Measurements from ENCODE around the gene ACHE. TPM values are rescaled to one million over a fixed set of nuclear protein-coding genes. Genes with fewer than 3 reads are reported as not detected.
"Not testable (repeated sequence)": the region's sequence is repeated elsewhere in the genome, so short reads cannot be mapped to it uniquely, and the experiment has no call there.

Gene ACHE
- total RNA-seq, 2 experiments from 2014 or later, result not detected

DNA sequence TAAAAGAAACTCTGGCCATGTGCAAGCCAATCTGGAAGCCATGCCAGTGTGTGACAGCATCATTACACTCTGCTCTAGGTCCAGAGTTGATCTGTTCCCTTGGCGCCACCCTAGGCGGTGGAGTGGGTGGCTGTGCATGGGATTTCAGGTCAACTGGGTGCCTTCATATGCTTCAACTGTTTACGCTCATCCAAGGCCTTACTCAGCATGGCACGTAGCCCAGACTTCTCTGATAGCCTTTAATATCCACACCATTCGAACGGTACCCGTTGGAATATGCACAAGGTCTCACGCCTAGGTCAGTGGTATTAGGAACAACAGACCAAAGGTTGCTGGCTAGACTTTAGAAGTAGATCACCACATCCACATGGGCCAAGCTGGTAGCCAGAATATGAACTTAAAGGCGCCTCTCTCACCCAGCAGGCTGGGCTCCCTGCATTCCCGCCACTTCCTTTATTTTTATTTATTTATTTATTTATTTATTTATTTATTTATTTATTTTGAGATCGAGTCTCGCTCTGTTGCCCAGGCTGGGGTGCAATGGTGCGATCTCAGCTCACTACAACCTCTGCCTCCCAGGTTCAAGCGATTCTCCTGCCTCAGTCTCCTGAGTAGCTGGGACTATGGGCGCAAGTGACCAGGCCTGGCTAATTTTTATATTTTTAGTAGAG, 18.7 kb upstream of the ACHE start:
- CTCF ChIA-PET, result no interaction called here
- Mint-ChIP-seq H3K4me3 (no peak overlapping the region), H3K27ac (no peak overlapping the region), H3K36me3 (ENCODE audit: low read depth) (no peaks in the 10 kb centered on the region), H3K27me3 (ENCODE audit: low read depth) (peaks cover 3% of the 10 kb centered on the region), H3K4me1 (ENCODE audit: low read depth) (peaks cover 5% of the 10 kb centered on the region), H3K9me3 (no peaks in the 10 kb centered on the region)
- intact Hi-C loops (cut with micrococcal nuclease), result no loop called here
- DNase-seq, result no peak

DNA sequence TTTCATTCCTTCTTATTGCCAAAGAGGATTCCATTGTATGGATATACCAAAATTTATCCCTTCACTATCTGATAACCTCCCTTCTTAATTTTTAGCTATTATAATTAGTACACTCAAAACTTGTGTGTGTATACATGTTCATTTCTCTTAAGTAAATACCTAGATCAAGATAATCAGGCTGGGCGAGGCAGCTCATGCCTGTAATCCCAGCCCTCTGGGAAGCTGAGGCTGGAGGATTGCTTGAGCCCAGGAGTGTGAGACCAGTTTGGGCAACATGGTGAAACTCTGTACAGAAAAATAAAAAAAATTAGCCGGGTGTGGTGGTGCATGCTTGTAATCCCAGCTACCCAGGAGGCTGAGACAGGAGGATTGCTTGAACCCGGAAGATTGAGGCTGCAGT, 15.8 kb upstream of the ACHE start:
- intact Hi-C loops (cut with micrococcal nuclease), result no loop called here
- H3K36me3 Mint-ChIP-seq (ENCODE audit: low read depth), result no peaks in the 10 kb centered on the region
- no peak overlapping the region for H3K27ac Mint-ChIP-seq
- no peaks in the 10 kb centered on the region for H3K9me3 Mint-ChIP-seq
- peaks cover 3% of the 10 kb centered on the region for H3K27me3 Mint-ChIP-seq (ENCODE audit: low read depth)
- CTCF ChIA-PET, result interaction anchor here (0.8 kb wide), 1 partner anchor 8 kb away, joined by 3 read pairs; no protein-coding TSS in a partner anchor
- DNase-seq, result no peak
- peaks cover 5% of the 10 kb centered on the region for H3K4me1 Mint-ChIP-seq (ENCODE audit: low read depth)
- H3K4me3 Mint-ChIP-seq, result no peak overlapping the region

DNA sequence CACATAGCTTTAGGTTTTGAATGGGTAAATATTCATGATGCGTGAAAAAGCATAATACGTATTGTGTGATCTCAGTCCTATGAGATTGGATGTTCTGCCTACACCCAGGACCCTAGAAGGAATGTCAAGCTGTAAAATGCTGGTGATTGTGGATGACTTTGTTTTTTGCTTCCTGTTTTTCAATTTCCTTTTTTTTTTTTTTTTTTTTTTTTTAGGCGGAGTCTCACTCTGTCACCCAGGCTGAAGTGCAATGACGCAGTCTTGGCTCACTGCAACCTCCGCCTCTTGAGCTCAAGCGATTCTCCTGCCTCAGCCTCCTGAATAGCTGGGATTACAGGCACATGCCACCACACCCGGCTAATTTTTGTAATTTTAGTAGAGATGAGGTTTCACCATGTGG, 14.8 kb upstream of the ACHE start:
- H3K36me3 Mint-ChIP-seq (ENCODE audit: low read depth); H3K4me1 Mint-ChIP-seq (ENCODE audit: low read depth); H3K4me3 Mint-ChIP-seq; DNase-seq; H3K27ac Mint-ChIP-seq; H3K27me3 Mint-ChIP-seq (ENCODE audit: low read depth); H3K9me3 Mint-ChIP-seq; intact Hi-C loops (cut with micrococcal nuclease): not testable (repeated sequence)
- CTCF ChIA-PET, result interaction anchor here (0.6 kb wide), 1 partner anchor 374 kb away, joined by 3 read pairs; no protein-coding TSS in a partner anchor

DNA sequence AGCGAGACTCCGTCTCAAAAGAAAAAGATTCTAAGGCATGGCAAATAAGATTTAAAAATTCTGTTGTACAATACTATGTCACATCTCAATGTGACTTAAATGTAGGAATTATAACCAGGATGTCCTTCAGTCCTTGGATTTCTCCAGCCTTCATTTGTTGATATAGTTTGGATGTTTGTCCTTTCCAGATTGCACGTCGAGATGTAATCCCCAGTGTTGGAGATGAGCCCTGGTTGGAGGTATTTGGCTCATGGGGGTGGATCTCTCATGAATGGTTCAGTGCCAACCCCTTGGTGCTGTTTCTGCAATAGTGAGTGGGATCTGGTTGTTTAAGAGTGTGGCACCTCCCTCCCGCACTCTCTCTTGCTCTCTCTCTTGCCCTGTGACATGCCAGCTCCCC, 12.8 kb upstream of the ACHE start:
- CTCF ChIA-PET, result no interaction called here
- no peaks in the 10 kb centered on the region for H3K9me3 Mint-ChIP-seq
- no peak overlapping the region for H3K4me3 Mint-ChIP-seq
- intact Hi-C loops (cut with micrococcal nuclease), result no loop called here
- H3K27me3 Mint-ChIP-seq (ENCODE audit: low read depth), result peaks cover 3% of the 10 kb centered on the region
- DNase-seq, result no peak
- no peaks in the 10 kb centered on the region for H3K4me1 Mint-ChIP-seq (ENCODE audit: low read depth)
- H3K27ac Mint-ChIP-seq, result no peak overlapping the region
- H3K36me3 Mint-ChIP-seq (ENCODE audit: low read depth), result no peaks in the 10 kb centered on the region

DNA sequence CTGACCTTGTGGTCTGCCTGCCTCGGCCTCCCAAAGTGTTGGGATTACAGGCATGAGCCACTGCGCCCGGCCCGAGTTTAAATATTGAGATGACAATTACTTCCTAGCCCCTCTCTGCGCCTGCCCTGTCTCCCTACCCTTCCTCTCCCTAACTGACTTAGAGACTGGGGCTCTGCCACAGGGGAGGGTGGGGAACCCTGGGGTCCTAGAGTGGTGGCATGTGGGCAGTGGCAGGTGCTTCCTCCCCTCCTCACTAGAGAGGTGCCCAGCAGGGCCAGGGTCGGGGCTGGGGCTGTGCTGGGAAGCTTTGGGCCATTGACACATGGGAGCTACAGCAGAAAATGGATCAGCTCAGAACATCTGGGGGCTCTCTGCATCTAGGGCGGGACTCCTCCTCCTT, 7.0 kb upstream of the ACHE start:
- Mint-ChIP-seq H3K27me3 (ENCODE audit: low read depth) (peaks cover 14% of the 10 kb centered on the region), H3K27ac (no peak overlapping the region), H3K9me3 (no peaks in the 10 kb centered on the region), H3K4me1 (ENCODE audit: low read depth) (no peaks in the 10 kb centered on the region), H3K36me3 (ENCODE audit: low read depth) (no peaks in the 10 kb centered on the region), H3K4me3 (no peak overlapping the region)
- CTCF ChIA-PET, result interaction anchor here (1.0 kb wide), 1 partner anchor 9 kb away, joined by 3 read pairs; no protein-coding TSS in a partner anchor
- no peak for DNase-seq
- intact Hi-C loops (cut with micrococcal nuclease), result no loop called here

DNA sequence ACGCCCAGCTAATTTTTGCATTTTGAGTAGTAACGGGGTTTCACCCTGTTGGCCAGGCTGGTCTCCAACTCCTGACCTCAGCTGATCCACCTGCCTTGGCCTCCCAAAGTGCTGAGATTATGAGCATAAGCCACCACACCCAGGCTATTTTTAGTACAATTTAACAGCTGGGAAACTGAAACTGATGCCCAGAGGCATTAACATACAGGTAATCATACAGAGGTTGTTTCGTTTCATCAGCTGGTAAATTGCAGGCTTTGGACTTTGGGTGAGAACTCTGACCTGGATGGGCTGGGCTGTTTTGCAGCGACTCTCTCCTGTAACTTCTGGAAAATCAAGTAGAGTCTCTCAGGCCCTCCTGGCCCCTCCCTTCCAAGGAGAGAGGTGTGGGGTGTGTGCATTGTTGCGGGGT, 6.2 kb upstream of the ACHE start:
- H3K27ac Mint-ChIP-seq, result no peak overlapping the region
- peaks cover 17% of the 10 kb centered on the region for H3K27me3 Mint-ChIP-seq (ENCODE audit: low read depth)
- H3K9me3 Mint-ChIP-seq, result no peaks in the 10 kb centered on the region
- CTCF ChIA-PET, result no interaction called here
- H3K4me3 Mint-ChIP-seq, result no peak overlapping the region
- intact Hi-C loops (cut with micrococcal nuclease), result no loop called here
- H3K4me1 Mint-ChIP-seq (ENCODE audit: low read depth), result peaks cover 2% of the 10 kb centered on the region
- no peaks in the 10 kb centered on the region for H3K36me3 Mint-ChIP-seq (ENCODE audit: low read depth)
- no peak for DNase-seq

DNA sequence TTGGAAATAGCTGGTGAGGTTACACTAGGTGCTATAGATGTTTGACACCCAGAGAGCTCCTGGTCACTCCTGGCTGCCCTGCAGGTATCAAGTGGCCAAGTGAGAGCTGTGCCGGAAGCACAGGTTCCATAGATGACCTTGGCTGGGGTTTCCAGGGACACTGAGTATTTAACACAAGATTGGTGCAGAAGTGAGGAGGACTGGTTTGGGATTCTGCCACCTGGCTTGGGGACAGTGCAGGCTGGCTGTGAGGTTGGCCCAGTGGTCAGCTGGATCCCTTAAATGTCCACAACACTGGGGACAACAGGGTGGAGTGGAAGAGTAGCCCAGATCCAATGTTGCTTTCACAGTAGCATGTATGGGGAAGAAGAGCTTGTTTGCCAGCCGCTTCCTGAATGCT, 5.3 kb upstream of the ACHE start:
- Mint-ChIP-seq H3K4me3 (no peak overlapping the region), H3K27ac (no peak overlapping the region), H3K4me1 (ENCODE audit: low read depth) (peaks cover 6% of the 10 kb centered on the region), H3K27me3 (ENCODE audit: low read depth) (peaks cover 22% of the 10 kb centered on the region), H3K9me3 (no peaks in the 10 kb centered on the region), H3K36me3 (ENCODE audit: low read depth) (no peaks in the 10 kb centered on the region)
- intact Hi-C loops (cut with micrococcal nuclease), result no loop called here
- CTCF ChIA-PET, result interaction anchor here (0.5 kb wide), 1 partner anchor 100 kb away, joined by 3 read pairs; no protein-coding TSS in a partner anchor
- no peak for DNase-seq

DNA sequence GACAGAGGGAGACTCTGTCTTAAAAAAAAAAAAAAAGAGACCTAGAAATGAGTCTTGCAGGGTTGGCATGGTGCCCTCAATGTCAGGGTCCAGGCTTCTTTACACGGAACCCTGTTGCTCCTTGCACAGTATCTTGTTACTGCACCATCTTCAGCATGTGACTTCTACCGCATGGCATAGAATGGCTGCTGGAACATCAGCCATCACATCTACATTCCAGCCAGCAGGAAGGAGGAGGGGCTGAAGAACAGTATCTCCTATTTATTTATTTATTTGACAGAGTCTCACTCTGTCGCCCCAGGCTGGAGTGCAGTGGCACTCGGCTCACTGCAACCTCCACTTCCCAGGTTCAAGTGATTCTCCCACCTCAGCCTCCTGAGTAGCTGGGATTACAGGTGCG, 3.7 kb upstream of the ACHE start:
- intact Hi-C loops (cut with micrococcal nuclease), result loop anchor here (10.0 kb wide), 2 partner anchors 265 to 345 kb away; partner anchors contain the start of genes FIS1 and VGF
- H3K9me3 Mint-ChIP-seq, result no peaks in the 10 kb centered on the region
- H3K4me3 Mint-ChIP-seq, result no peak overlapping the region
- CTCF ChIA-PET, result interaction anchor here (1.8 kb wide), 1 partner anchor 159 kb away, joined by 19 read pairs; no protein-coding TSS in a partner anchor
- H3K36me3 Mint-ChIP-seq (ENCODE audit: low read depth), result no peaks in the 10 kb centered on the region
- DNase-seq, result no peak
- H3K4me1 Mint-ChIP-seq (ENCODE audit: low read depth), result peaks cover 8% of the 10 kb centered on the region
- H3K27ac Mint-ChIP-seq, result no peak overlapping the region
- H3K27me3 Mint-ChIP-seq (ENCODE audit: low read depth), result peaks cover 24% of the 10 kb centered on the region

DNA sequence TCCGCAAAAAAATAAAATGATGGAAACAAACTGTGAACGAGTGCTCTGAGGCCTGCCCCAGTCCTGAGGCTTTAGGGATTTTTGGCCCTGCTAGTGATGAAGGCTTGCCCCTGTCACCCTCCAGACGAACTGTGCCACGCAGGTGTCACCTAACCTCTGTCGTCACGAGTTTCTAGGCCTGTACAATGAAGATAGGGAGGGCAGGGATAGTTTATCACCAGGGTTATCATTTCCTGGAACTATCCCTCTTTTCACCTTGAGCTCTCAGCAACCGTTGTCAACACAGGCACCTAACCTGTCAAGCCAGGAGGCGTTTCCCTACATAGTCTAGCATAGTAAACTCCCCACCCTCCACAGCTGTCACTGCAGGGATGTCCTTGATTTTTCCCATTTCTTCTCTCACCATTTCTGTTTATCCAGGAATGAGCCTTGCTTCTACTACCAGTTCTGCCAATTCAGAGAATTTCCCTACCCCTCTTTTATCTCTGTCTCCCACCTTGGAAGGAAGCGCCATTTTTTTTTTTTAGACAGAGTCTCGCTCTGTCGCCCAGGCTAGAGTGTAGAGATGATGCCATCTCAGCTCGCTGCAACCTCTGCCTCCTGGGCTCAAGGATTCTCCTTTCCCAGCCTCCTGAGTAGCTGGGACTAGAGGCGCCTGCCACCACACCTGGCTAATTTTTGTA, 2.2 kb upstream of the ACHE start:
- intact Hi-C loops (cut with micrococcal nuclease), result loop anchor here (10.0 kb wide), 2 partner anchors 267 to 347 kb away; partner anchors contain the start of genes FIS1 and VGF
- CTCF ChIA-PET, result interaction anchor here (0.6 to 1.8 kb wide), 6 partner anchors 11 to 180 kb away, joined by 3 to 19 read pairs (median 4); no protein-coding TSS in a partner anchor
- H3K4me3 Mint-ChIP-seq, result no peak overlapping the region

DNA sequence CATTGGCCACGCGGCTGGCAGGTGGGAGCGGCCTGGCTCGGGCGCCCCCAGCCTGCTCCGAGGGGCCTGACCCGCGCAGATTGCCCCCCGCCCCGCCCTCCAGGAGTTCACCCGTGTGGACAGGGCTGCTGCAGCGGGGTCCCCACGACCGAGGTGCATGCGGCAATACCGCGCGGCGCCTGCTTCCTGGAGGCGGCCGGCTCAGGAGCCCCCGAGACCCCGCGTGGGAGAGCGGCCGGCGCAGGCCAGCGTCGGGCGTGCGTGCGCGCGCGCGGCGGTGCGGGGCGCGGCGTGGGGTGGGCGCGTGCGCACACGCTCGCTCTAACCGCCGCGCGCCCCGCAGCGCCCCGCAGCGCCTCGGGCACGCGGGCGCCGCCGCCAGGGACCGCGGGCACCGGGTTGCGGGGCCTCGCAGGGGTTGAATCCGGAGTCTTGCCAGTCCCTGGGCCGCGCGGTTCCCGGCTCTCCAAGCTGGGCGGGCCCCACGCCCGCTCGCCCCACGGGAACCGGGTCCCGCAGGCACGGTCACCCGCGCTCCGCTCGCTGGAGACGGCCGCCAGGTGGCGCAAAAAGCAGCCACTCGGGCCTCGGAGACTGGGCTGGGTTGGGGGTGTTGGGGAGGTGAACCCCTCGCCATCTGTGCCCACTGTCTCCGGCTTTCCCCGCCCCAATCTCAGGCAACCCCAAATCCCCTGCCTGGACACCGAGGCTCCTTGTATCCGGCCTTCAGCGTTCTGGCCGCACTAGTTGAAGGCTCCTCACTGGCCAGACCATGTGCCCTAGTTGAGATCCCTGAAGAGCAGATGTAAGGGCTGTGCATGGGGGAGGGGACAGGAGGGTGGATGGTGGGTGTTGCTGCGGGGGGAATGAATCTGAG, 1.3 kb upstream of the ACHE start:
- Mint-ChIP-seq H3K27me3 (ENCODE audit: low read depth) (peaks cover 36% of the 10 kb centered on the region), H3K4me1 (ENCODE audit: low read depth) (peaks cover 8% of the 10 kb centered on the region), H3K4me3 (peak overlapping the region; percentile 38), H3K36me3 (ENCODE audit: low read depth) (no peaks in the 10 kb centered on the region), H3K9me3 (no peaks in the 10 kb centered on the region), H3K27ac (no peak overlapping the region)
- intact Hi-C loops (cut with micrococcal nuclease), result loop anchor here (10.0 kb wide), 2 partner anchors 268 to 348 kb away; partner anchors contain the start of genes FIS1 and VGF
- CTCF ChIA-PET, result interaction anchor here (0.6 to 1.5 kb wide), 2 partner anchors 10 to 157 kb away, joined by 3 to 4 read pairs; no protein-coding TSS in a partner anchor
- DNase-seq, result peak; percentile 59

More for the DNA sequence above, 2.2 kb upstream of the ACHE start:
- no peak for DNase-seq
- Mint-ChIP-seq H3K9me3 (no peaks in the 10 kb centered on the region), H3K27me3 (ENCODE audit: low read depth) (peaks cover 29% of the 10 kb centered on the region), H3K4me1 (ENCODE audit: low read depth) (peaks cover 8% of the 10 kb centered on the region), H3K27ac (no peak overlapping the region), H3K36me3 (ENCODE audit: low read depth) (no peaks in the 10 kb centered on the region)

DNA sequence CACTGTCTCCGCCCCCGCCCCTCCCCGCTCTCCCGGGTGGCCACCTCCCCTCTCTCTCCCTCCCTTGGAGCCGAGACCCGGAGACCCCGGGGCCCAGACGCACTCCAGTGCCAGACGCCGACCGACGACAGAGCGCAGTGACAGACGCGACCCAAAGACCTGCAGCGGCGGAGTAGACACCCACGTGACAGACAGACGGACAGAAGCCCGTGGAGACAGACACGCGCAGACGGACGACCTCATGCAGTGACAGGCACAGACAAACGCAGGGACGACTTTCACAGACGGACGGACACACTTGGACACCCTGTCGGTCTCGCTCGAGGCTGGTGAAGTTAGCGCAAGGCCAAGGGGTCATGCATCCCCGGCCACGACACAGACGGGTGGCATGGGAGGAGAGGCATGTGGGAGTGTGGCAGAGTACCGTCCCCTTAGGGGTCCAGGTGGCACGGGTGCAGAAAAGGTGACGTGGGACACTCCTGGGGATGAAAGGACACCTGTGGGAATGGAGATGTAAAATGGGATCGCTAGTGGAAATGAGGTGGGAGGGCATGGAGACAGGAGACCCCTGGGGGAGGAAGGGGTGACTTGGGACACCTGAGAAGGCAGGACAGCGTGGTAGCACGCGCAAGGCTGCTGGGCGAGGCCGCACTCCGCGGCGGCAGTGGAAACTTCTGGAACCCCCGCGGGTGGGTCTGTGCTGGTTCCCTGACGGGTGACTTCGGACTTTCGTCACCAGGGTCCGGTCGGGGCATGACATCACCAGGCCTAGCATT, 456 bp upstream of the ACHE start:
- Mint-ChIP-seq H3K36me3 (ENCODE audit: low read depth) (no peaks in the 10 kb centered on the region), H3K27ac (no peak overlapping the region), H3K4me3 (peak overlapping the region; percentile 59), H3K9me3 (no peaks in the 10 kb centered on the region), H3K27me3 (ENCODE audit: low read depth) (peaks cover 42% of the 10 kb centered on the region), H3K4me1 (ENCODE audit: low read depth) (peaks cover 12% of the 10 kb centered on the region)
- DNase-seq, result no peak
- CTCF ChIA-PET, result interaction anchor here (0.6 to 3.7 kb wide), 2 partner anchors 158 to 163 kb away, joined by 4 to 20 read pairs; no protein-coding TSS in a partner anchor
- intact Hi-C loops (cut with micrococcal nuclease), result loop anchor here (1.0 to 10.0 kb wide), 4 partner anchors 70 to 349 kb away; partner anchors contain the start of genes FIS1 and VGF
